ENCODE results near the gene DEFB127. TPM values are rescaled to one million over a fixed set of nuclear protein-coding genes. Genes with fewer than 3 reads are reported as not detected.

The DEFB127 gene
- total and polyA plus RNA-seq, 2 of the 8 experiments (the other 6 are each of a cell fraction or from before 2014, with no cell fraction given) = not detected

- Histone ChIP-seq H2BK5ac (ENCODE audit: low read depth, low read length) (no peak overlapping the region), H4K8ac (ENCODE audit: extremely low read depth, insufficient read depth, low read length) (no peak overlapping the region), H3K4me2 (ENCODE audit: insufficient read depth in 1 of 2, low read depth in 2 of 2, low read length in 2 of 2) (no peak overlapping the region), H3K4me3 (ENCODE audit: extremely low read depth in 1 of 4, insufficient read depth in 2 of 4, low read depth in 3 of 4, low read length in 4 of 4) (no peak overlapping the region), H2AFZ (ENCODE audit: low read length) (no peak overlapping the region), H3K36me3 (ENCODE audit: control insufficient read depth in 2 of 4, insufficient read depth in 4 of 4, low read length in 3 of 4) (no peaks in the 10 kb centered on the region), H4K20me1 (replicated peaks in 1 of 2; ENCODE audit: control insufficient read depth in 1 of 2, insufficient read depth in 2 of 2, low read length in 2 of 2) (no peaks in the 10 kb centered on the region), H2BK15ac (ENCODE audit: low read length) (no peak overlapping the region), H2BK120ac (replicated peaks; ENCODE audit: low read depth, low read length) (no peak overlapping the region), H3K23ac (ENCODE audit: insufficient read length) (no peak overlapping the region), H3K18ac (ENCODE audit: extremely low read depth, low read length) (no peak overlapping the region), H3K79me1 (ENCODE audit: low read depth, low read length) (no peaks in the 10 kb centered on the region), H2AK5ac (ENCODE audit: low read depth, low read length) (no peak overlapping the region), H2BK20ac (ENCODE audit: low read length) (no peak overlapping the region), H3K27me3 (replicated peaks in 1 of 4; ENCODE audit: control insufficient read depth in 3 of 4, extremely low read depth in 1 of 4, insufficient read depth in 3 of 4, low read length in 3 of 4) (no peaks in the 10 kb centered on the region), H3K4me1 (replicated peaks in 1 of 4; ENCODE audit: control insufficient read depth in 3 of 4, insufficient read depth in 4 of 4, low read length in 3 of 4) (no peaks in the 10 kb centered on the region), H2BK12ac (ENCODE audit: low read depth, low read length) (no peak overlapping the region), H3K27ac (ENCODE audit: low read depth, low read length) (no peak overlapping the region), H3K56ac (replicated peaks; ENCODE audit: insufficient read length, low read depth, low read length) (no peak overlapping the region), H3K23me2 (ENCODE audit: low read depth, low read length) (no peaks in the 10 kb centered on the region), H3K14ac (ENCODE audit: insufficient read length) (no peak overlapping the region), H3K9me3 (ENCODE audit: insufficient read depth in 2 of 2, low read depth in 1 of 2, low read length in 1 of 2) (peaks cover 32 to 53% of the 10 kb centered on the region in 2 experiments), H4K5ac (ENCODE audit: insufficient read length, low read depth, low read length) (no peak overlapping the region), H3K4ac (replicated peaks; ENCODE audit: insufficient read length, low read depth, low read length) (no peak overlapping the region), H4K91ac (replicated peaks; ENCODE audit: insufficient read length, low read length) (no peak overlapping the region), H3K9ac (replicated peaks in 1 of 4; ENCODE audit: extremely low read depth in 1 of 4, low read depth in 3 of 4, low read length in 3 of 4) (no peak overlapping the region), H3K79me2 (ENCODE audit: control insufficient read depth in 1 of 2, insufficient read depth in 2 of 2, low read length in 2 of 2) (no peaks in the 10 kb centered on the region)
- TF ChIP-seq SIN3A (conservative IDR thresholded peaks at IDR 0.05 in 1 of 2, IDR thresholded peaks at IDR 0.05 in 1 of 2; ENCODE audit: low read depth in 1 of 2, low read length in 2 of 2) (no peak), POLR2A (IDR thresholded peaks at IDR 0.05; ENCODE audit: control extremely low read depth in 1 of 2, low read depth in 2 of 2, low read length in 2 of 2) (no peak), TCF12 (IDR thresholded peaks at IDR 0.05; ENCODE audit: low read depth, low read length) (no peak), SUZ12 (IDR thresholded peaks at IDR 0.05; ENCODE audit: low read length) (no peak), EGR1 (IDR thresholded peaks at IDR 0.05; ENCODE audit: borderline replicate concordance, low read depth, low read length) (no peak), ASH2L (IDR thresholded peaks at IDR 0.05; ENCODE audit: low read length) (no peak), BRCA1 (IDR thresholded peaks at IDR 0.05; ENCODE audit: low read depth, low read length) (no peak), ZNF274 (IDR thresholded peaks at IDR 0.05; ENCODE audit: borderline replicate concordance, extremely low read depth, low read length) (no peak)
- DNase-seq (ENCODE audit: low read depth in 1 of 2, low spot score in 2 of 2) (no peak), FAIRE-seq (no peak)
- CTCF ChIA-PET (ENCODE audit: partially characterized antibody) = no interaction called here
- POLR2A ChIA-PET (ENCODE audit: partially characterized antibody) = no interaction called here
- 92% methylated on average over 1 of the region's 1 CpG; no CpG with 5 or more reads in 1 of the 2 experiments for WGBS, 2 experiments (ENCODE audit: extremely low coverage in 1 of 2, insufficient coverage in 1 of 2, insufficient read length in 1 of 2, insufficient replicate concordance in 2 of 2, low coverage in 1 of 2, low lambda C conversion rate in 2 of 2, missing lambda C conversion rate in 1 of 2)
Measured at GRCh38 chr20:152131-152530, 5.1 kb upstream of the DEFB127 start.
